H1 (cell line): ENCODE results near the gene GAS7. TPM values are rescaled to one million over a fixed set of nuclear protein-coding genes. Genes with fewer than 3 reads are reported as not detected.

ENCODE experiments used
- CTCF ChIA-PET: fragments of 300-600 bp; sonication (Branson Sonifier 250); formaldehyde crosslinking; loops from one replicate; lab custom pipeline; 2021; ENCODE audit not compliant: partially characterized antibody; lab: Charles Lee
- POLR2A ChIA-PET: fragments of 300-600 bp; sonication (Branson Sonifier 250); formaldehyde crosslinking; loops from one replicate; lab custom pipeline; 2021; ENCODE audit warnings: inconsistent platforms; ENCODE audit not compliant: partially characterized antibody; lab: Charles Lee
- DNase-seq, 2 experiments: peaks; one replicate each; pipeline versions ENCODE4 v3.0.0 to v3.0.0-alpha.2; 2010 to 2022; ENCODE audit warnings: low spot score in 2 of 2, low read depth in 1 of 2, mixed read lengths in 1 of 2
- FAIRE-seq: peaks from 2 replicates; lab custom pipeline; 2011; peaks lifted over from hg19 to GRCh38; lab: Jason Lieb, UNC
- H2AFZ ChIP-seq: 2 replicates; pipeline ENCODE4 v1.8.1; 2012; ENCODE audit warnings: low read length, inconsistent platforms
- H2AK5ac ChIP-seq: 2 replicates; pipeline ENCODE4 v1.6.1; 2013; ENCODE audit warnings: low read depth, low read length
- H2BK120ac ChIP-seq: replicated peaks from 2 replicates; pipeline ENCODE3; 2013; ENCODE audit warnings: low read depth, low read length, inconsistent platforms
- H2BK12ac ChIP-seq: 2 replicates; pipeline ENCODE4 v1.6.1; 2013; ENCODE audit warnings: low read depth, low read length
- H2BK15ac ChIP-seq: 2 replicates; pipeline ENCODE4 v1.6.1; 2013; ENCODE audit warnings: low read length
- H2BK20ac ChIP-seq: 2 replicates; pipeline ENCODE4 v1.6.1; 2013; ENCODE audit warnings: low read length
- H2BK5ac ChIP-seq: 2 replicates; pipeline ENCODE4 v1.6.1; 2013; ENCODE audit warnings: low read depth, low read length
- H3K14ac ChIP-seq: 2 replicates; pipeline ENCODE4 v1.6.1; 2013; ENCODE audit warnings: inconsistent platforms; ENCODE audit not compliant: insufficient read length
- H3K18ac ChIP-seq: 2 replicates; pipeline ENCODE4 v1.6.1; 2013; ENCODE audit warnings: low read length; ENCODE audit errors: extremely low read depth
- H3K23ac ChIP-seq: 2 replicates; pipeline ENCODE4 v1.6.1; 2013; ENCODE audit warnings: inconsistent platforms; ENCODE audit not compliant: insufficient read length
- H3K23me2 ChIP-seq: 2 replicates; pipeline ENCODE4 v1.6.1; 2013; ENCODE audit warnings: low read depth, low read length
- H3K27ac ChIP-seq: 2 replicates; pipeline ENCODE4 v1.6.1; 2011; ENCODE audit warnings: low read depth, low read length, inconsistent platforms
- H3K27me3 ChIP-seq, 4 experiments: replicated peaks in 1 of 4; 1 replicate in 1 of 4; 2 replicates in 3 of 4; pipeline versions ENCODE4 v1.6.1 to v1.8.1; 2011 to 2013; ENCODE audit warnings: low read length in 3 of 4, mild to moderate bottlenecking in 3 of 4, inconsistent platforms in 2 of 4, mixed read lengths in 2 of 4, moderate library complexity in 1 of 4; ENCODE audit not compliant: control insufficient read depth in 3 of 4, insufficient read depth in 3 of 4; ENCODE audit errors: extremely low read depth in 1 of 4
- H3K36me3 ChIP-seq, 4 experiments: 2 replicates each; pipeline versions ENCODE4 v1.6.1 to v1.8.1; 2011 to 2013; ENCODE audit warnings: mild to moderate bottlenecking in 4 of 4, low read length in 3 of 4, moderate library complexity in 2 of 4, control low read depth in 1 of 4, inconsistent platforms in 1 of 4; ENCODE audit not compliant: insufficient read depth in 4 of 4, control insufficient read depth in 2 of 4
- H3K4ac ChIP-seq: replicated peaks from 2 replicates; pipeline ENCODE3; 2013; ENCODE audit warnings: low read length, low read depth, mixed read lengths, inconsistent platforms; ENCODE audit not compliant: insufficient read length
- H3K4me1 ChIP-seq, 4 experiments: replicated peaks in 1 of 4; 1 replicate in 1 of 4; 2 replicates in 3 of 4; pipeline versions ENCODE4 v1.6.1 to v1.8.1; 2011 to 2013; ENCODE audit warnings: low read length in 3 of 4, inconsistent platforms in 2 of 4, mixed read lengths in 1 of 4; ENCODE audit not compliant: insufficient read depth in 4 of 4, control insufficient read depth in 3 of 4
- H3K4me2 ChIP-seq, 2 experiments: 2 replicates each; pipeline versions ENCODE4 v1.6.1 to v1.8.1; 2011 to 2013; ENCODE audit warnings: low read depth in 2 of 2, low read length in 2 of 2, control low read depth in 1 of 2, inconsistent platforms in 1 of 2, mild to moderate bottlenecking in 1 of 2; ENCODE audit not compliant: insufficient read depth in 1 of 2
- H3K4me3 ChIP-seq, 4 experiments: fragments of 200-600, 300-600 bp in 1 of 4; sonication (generic), shearing (Covaris generic), sonication (Bioruptor Twin) in 1 of 4; 2 replicates each; pipeline versions ENCODE4 v1.5.1 to v1.8.1; 2011 to 2016; ENCODE audit warnings: low read length in 4 of 4, low read depth in 3 of 4, control low read depth in 2 of 4, inconsistent platforms in 2 of 4, mild to moderate bottlenecking in 2 of 4, mixed read lengths in 1 of 4, moderate library complexity in 1 of 4; ENCODE audit not compliant: insufficient read depth in 2 of 4; ENCODE audit errors: extremely low read depth in 1 of 4
- H3K56ac ChIP-seq: replicated peaks from 2 replicates; pipeline ENCODE3; 2013; ENCODE audit warnings: low read depth, mild to moderate bottlenecking, mixed read lengths, low read length, inconsistent platforms; ENCODE audit not compliant: insufficient read length
- H3K79me1 ChIP-seq: 2 replicates; pipeline ENCODE4 v1.6.1; 2013; ENCODE audit warnings: low read depth, low read length, control low read depth
- H3K79me2 ChIP-seq, 2 experiments: 2 replicates each; pipeline versions ENCODE4 v1.6.1 to v1.8.1; 2012 to 2013; ENCODE audit warnings: low read length in 2 of 2, mild to moderate bottlenecking in 2 of 2, inconsistent platforms in 1 of 2; ENCODE audit not compliant: insufficient read depth in 2 of 2, control insufficient read depth in 1 of 2
- H3K9ac ChIP-seq, 4 experiments: replicated peaks in 1 of 4; 1 replicate in 1 of 4; 2 replicates in 3 of 4; pipeline versions ENCODE4 v1.6.1 to v1.8.1; 2011 to 2013; ENCODE audit warnings: low read depth in 3 of 4, low read length in 3 of 4, control low read depth in 2 of 4, mild to moderate bottlenecking in 2 of 4, moderate library complexity in 2 of 4, inconsistent platforms in 1 of 4; ENCODE audit errors: extremely low read depth in 1 of 4
- H3K9me3 ChIP-seq, 2 experiments: 2 replicates each; pipeline versions ENCODE4 v1.6.1 to v1.8.1; 2012 to 2013; ENCODE audit warnings: mild to moderate bottlenecking in 2 of 2, moderate library complexity in 2 of 2, control low read depth in 1 of 2, inconsistent platforms in 1 of 2, low read depth in 1 of 2, low read length in 1 of 2, mixed read lengths in 1 of 2; ENCODE audit not compliant: insufficient read depth in 2 of 2
- H4K20me1 ChIP-seq, 2 experiments: replicated peaks in 1 of 2; 2 replicates each; pipeline versions ENCODE3 to v1.8.1; 2011 to 2013; ENCODE audit warnings: inconsistent platforms in 2 of 2, low read length in 2 of 2, mild to moderate bottlenecking in 1 of 2; ENCODE audit not compliant: insufficient read depth in 2 of 2, control insufficient read depth in 1 of 2
- H4K5ac ChIP-seq: 2 replicates; pipeline ENCODE4 v1.6.1; 2013; ENCODE audit warnings: low read length, low read depth, mixed read lengths, inconsistent platforms; ENCODE audit not compliant: insufficient read length
- H4K8ac ChIP-seq: 2 replicates; pipeline ENCODE4 v1.8.0; 2013; ENCODE audit warnings: mild to moderate bottlenecking, moderate library complexity, low read length, inconsistent platforms; ENCODE audit not compliant: insufficient read depth; ENCODE audit errors: extremely low read depth
- H4K91ac ChIP-seq: replicated peaks from 2 replicates; pipeline ENCODE3; 2013; ENCODE audit warnings: low read length, mixed read lengths, inconsistent platforms; ENCODE audit not compliant: insufficient read length
- WGBS, 2 experiments: shearing (Covaris generic) in 1 of 2; methylation state at CpG; one replicate each; pipeline versions ENCODE4 v1.1.6 to v1.1.7; 2013 to 2015; ENCODE audit warnings: low lambda C conversion rate in 2 of 2, mixed read lengths in 2 of 2, inconsistent platforms in 1 of 2, low coverage in 1 of 2, missing lambda C conversion rate in 1 of 2; ENCODE audit not compliant: insufficient replicate concordance in 2 of 2, insufficient coverage in 1 of 2, insufficient read length in 1 of 2; ENCODE audit errors: extremely low coverage in 1 of 2, missing lambda C conversion rate in 1 of 2; 5-methylcytosine and 5-hydroxymethylcytosine counted together
- polyA plus RNA-seq, 7 experiments: library from polyadenylated mRNA; depleted of rRNA in 3 of 7; stranded (reverse) in 5 of 7; unstranded in 2 of 7; fragments of >200 nt in 5 of 7; fragments of 200-250 nt in 2 of 7; gene quantifications; 1 replicate in 5 of 7; 2 replicates in 1 of 7; 4 replicates in 1 of 7; pipeline versions ENCODE4 v1.2.1 to v1.2.3, GENCODE V29; 2011 to 2013; ENCODE audit warnings: missing spikeins in 2 of 7, mixed read lengths in 2 of 7
- total RNA-seq: library from RNA; stranded (reverse); fragmentation: NEBNext Ultra II Directional; extraction: Animal tissue kit (Norgen Biotek cat#: 25700); gene quantifications from 2 replicates; pipeline ENCODE4 v1.2.1, GENCODE V29; 2021

The GAS7 gene
- total and polyA plus RNA-seq, 2 of the 8 experiments (the other 6 are each of a cell fraction or from before 2014, with no cell fraction given): 5.0 to 14.5 TPM

DNA sequence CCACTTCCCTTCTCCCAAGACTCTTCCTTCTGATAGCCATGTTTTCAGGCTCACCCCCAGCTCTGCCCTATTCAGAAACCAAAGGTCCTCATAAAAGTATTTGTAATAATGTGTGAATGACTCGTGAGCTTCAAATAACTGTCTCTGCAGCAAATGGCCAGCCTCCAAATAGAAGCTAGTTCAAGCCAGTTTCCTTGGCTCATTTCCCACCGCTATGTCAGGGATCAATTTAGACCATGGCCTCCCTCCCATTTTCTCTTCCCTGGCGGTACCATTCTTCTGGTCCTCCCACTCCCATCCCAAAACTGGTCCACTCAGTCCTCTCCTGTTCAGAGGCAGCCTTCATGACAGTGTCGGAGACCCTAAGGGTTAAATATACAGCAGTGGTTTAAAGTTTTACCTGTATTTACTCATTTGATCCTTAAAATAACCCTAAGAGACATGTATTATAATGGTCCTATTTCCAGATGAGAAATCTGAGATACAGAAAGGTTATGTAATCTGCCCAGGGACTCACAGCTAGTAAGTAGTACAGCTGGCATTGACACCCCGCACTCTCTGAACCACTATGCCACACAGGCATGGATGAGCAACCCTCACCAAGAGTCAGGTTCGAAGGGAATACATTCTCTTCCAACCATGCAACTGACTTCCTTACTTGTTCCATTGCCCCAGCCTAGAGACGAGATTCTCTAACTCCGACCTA, 42.9 kb downstream of the GAS7 start:
- Histone ChIP-seq H3K14ac (no peak overlapping the region), H3K9ac (no peak overlapping the region), H4K20me1 (no peaks in the 10 kb centered on the region), H3K4me3 (no peak overlapping the region), H2BK20ac (no peak overlapping the region), H2BK5ac (no peak overlapping the region), H3K36me3 (no peaks in the 10 kb centered on the region), H2BK120ac (no peak overlapping the region), H2AFZ (no peak overlapping the region), H3K4me1 (no peaks in the 10 kb centered on the region), H4K8ac (no peak overlapping the region), H3K56ac (no peak overlapping the region), H3K79me2 (no peaks in the 10 kb centered on the region), H2BK15ac (no peak overlapping the region), H2AK5ac (no peak overlapping the region), H3K79me1 (no peaks in the 10 kb centered on the region), H3K23ac (no peak overlapping the region), H3K27me3 (no peaks in the 10 kb centered on the region), H4K5ac (no peak overlapping the region), H2BK12ac (no peak overlapping the region), H3K18ac (no peak overlapping the region), H3K27ac (no peak overlapping the region), H3K4ac (no peak overlapping the region), H3K4me2 (no peak overlapping the region), H4K91ac (no peak overlapping the region), H3K23me2 (no peaks in the 10 kb centered on the region), H3K9me3 (no peaks in the 10 kb centered on the region)
- ChIA-PET CTCF (interaction anchor here (1.5 kb wide), 2 partner anchors 16 to 71 kb away, joined by 3 read pairs; no protein-coding TSS in a partner anchor), POLR2A (no interaction called here)
- no peak for FAIRE-seq
- 88% methylated on average over 8 of the region's 8 CpGs; no CpG with 5 or more reads in 1 of the 2 experiments for WGBS, 2 experiments
- DNase-seq: no peak
